ENCODE data around the gene GPC6. TPM values are rescaled to one million over a fixed set of nuclear protein-coding genes. Genes with fewer than 3 reads are reported as not detected.

GPC6 gene
- polyA plus RNA-seq, 1 donor: 4.1 TPM

DNA sequence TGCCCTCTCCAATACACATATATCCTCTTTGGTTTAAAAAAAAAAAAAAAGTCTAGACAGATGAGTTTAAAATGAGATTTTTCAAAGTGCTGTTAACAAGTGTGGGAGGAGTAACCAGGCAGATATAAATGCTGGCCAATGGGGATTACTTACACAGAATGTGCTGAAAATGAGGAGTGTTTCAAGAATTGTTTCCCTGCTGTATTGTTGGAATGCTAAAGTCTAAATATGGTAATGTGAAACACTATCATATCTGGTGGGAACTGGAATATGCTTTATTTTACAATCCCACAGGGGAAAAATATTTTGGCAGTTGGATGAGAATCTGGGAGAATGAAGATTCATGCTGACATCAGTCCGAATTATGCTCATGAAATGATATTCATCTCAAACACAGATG, 1002.2 kb downstream of the GPC6 start:
- DNase-seq: peak; percentile 29

DNA sequence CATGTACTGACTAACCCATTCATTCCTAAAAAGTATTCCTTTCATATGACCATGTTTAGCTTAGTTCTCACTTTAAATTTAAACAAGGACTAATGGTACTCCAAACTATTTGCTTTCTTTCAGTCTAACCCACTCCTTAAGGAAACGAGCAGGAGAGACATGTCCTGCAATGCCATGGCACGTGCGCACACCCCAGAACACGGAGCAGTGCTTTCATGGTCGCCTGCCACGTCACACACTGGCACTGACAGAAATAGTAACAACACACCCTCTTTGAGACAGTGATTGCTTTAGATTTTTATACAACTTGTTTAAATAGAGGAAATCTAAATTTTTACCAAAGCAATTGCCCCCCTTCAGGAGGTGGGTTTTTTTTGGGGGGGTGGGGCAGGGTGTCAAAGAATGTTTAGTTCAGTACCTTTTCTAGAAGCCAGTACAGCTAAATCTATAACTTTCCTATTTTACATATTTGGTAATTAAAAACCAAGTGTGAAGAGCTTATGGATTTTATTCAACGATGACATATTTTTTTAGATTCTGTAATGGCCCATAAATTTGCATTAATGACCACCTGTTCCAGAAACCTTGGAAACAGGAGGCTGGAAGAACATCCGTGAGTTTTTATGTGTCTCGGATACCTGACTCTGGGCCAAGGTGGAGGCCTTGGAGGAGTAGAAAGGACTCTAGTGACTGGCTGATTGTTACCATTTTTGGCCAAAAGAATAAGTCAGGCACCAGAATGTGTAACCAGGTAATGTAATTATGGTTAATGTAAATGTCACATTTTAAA, 1005.7 kb downstream of the GPC6 start:
- no peak for DNase-seq

- DNase-seq: no peak
Observed at GRCh38 chr13:94232956-94233355, 1006.3 kb downstream of the GPC6 start.

DNA sequence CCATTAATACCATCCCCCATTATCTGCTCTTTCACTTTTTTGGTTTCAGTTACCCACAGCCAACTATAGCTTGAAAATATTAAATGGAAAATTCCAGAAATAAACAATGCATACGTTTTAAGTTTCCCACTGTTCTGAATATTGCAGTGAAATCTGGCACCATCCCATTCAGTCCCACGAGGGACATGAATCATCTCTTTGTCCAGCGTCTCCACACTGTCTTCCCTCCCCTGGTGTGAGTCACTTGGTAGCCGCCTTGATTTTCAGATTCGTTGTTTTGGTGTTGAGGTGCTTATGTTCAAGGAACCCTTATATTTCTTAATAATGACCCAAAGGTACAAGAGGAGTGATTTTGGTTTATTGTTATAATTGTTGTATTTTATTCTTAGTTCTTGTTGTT, 1006.8 kb downstream of the GPC6 start:
- DNase-seq: peak; percentile 49

GRCh38 chr13:94233837-94234236, 1007.2 kb downstream of the GPC6 start:
- no peak for DNase-seq

DNA sequence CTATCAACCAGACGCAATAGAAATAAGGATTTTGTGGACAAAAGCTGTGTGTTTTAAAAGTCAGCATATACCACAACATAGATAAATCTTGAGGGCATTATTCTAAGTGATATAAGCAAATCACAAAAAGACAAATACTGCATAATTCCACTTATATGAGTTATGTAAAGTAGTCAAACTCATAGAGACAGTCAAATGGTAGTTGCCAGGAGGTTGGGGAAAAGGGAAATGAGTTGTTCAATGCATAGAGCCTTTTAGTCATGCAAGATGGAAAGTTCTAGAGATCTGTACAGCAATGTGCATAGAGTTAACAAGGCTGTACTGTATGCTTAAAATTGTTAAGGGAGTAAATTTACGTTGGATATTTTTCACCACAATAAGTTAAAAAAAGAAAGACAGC, 1008.1 kb downstream of the GPC6 start:
- DNase-seq: no peak

GRCh38 chr13:94236132-94236531, 1009.5 kb downstream of the GPC6 start:
- DNase-seq: no peak

GRCh38 chr13:94236872-94237271, 1010.3 kb downstream of the GPC6 start:
- DNase-seq: no peak

GRCh38 chr13:94239135-94239534, 1012.5 kb downstream of the GPC6 start:
- DNase-seq: no peak

- no peak for DNase-seq
Observed at GRCh38 chr13:94242554-94242953, 1015.9 kb downstream of the GPC6 start.

- DNase-seq: no peak
Observed at GRCh38 chr13:94243551-94243950, 1016.9 kb downstream of the GPC6 start.

- DNase-seq: no peak
Observed at GRCh38 chr13:94246495-94246894, 1019.9 kb downstream of the GPC6 start.

GRCh38 chr13:94247890-94248289, 1021.3 kb downstream of the GPC6 start:
- DNase-seq: no peak

- no peak for DNase-seq
Observed at GRCh38 chr13:94248454-94249228, 1022.0 kb downstream of the GPC6 start.

DNA sequence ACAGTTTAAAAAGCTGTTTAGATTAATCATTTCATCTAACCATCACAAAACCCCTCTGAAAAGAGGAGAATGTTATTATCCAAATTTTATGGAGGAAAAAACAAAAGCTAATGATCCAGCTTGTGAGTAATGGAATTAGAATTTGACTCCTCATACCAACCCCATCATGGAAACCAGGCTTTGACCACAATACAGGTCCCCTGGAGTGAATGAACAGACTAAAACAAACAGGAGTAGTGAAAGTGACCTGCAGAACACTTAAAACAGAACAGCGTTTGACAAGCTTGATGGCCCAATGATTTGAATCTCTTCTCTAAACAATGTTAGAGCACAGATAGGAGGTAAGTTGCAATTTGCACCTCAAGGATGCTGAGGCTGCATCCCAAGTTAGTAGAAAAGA, 1022.9 kb downstream of the GPC6 start:
- no peak for DNase-seq

- peak; percentile 30 for DNase-seq
Observed at GRCh38 chr13:94251831-94252608, 1025.4 kb downstream of the GPC6 start.

- DNase-seq: no peak
Observed at GRCh38 chr13:94254737-94255136, 1028.1 kb downstream of the GPC6 start.

DNA sequence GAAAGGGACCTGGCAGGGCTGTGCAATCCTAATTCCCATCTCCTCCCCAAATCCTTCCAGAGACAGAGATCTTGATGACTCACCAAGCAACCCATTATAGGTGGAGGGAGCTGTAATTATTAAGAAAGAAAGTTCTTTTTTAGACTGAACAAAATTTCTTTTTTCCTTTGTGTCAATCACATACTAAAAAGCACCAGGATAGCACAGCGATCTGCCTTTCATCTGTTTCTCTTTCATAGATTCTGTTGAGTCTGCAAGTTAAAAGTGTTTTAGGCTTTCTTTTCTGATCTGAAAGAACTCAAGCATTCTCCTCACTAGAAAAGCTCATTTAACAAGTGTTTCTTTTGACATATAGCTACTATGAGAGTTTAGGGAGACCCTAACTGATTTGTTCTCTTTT, 1030.1 kb downstream of the GPC6 start:
- no peak for DNase-seq

- DNase-seq: no peak
Observed at GRCh38 chr13:94259984-94260383, 1033.4 kb downstream of the GPC6 start.

GRCh38 chr13:94261163-94261562, 1034.6 kb downstream of the GPC6 start:
- no peak for DNase-seq

- DNase-seq: no peak
Observed at GRCh38 chr13:94263038-94263437, 1036.4 kb downstream of the GPC6 start.

DNA sequence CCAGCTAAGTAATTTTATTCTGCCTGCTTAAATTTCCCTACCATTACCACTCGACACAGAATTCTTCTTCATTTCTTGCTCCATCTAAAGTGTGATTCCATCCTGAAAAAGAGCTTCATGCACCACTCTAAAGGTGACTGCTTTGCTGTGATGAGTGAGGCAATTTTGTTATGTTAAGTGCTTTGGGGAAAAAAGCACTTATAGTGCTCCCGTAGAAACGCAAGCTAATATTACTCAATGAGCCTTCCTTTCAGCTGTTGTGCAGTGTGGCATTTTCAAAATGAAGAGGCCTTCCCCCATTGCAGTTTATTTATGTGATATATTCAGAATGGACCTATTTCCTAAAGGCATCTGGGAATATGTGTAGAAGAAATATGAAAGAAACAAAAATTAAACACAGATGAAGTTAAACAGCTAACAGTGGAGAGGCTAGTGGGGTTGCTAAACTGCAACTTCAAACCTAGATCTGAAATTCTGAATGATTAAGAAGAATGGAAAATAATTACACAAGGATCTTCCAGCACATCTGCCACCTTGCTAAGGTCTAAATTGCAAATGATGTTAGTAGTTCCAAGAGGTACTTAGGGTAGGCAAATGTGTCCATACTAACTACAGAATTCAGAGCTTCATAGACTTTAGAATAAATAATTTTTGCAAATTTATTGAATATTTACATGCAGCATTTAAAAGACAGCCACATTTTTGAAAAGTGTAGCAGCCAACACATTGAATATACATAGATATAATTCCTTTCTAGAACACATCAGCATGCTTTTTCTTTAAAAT, 1041.2 kb downstream of the GPC6 start:
- no peak for DNase-seq
